Measurements from ENCODE around the gene MAP3K15.

GRCh38 chrX:19541196-19541595 is 25.9 kb upstream of the MAP3K15 start:
- TF ChIP-seq CTCF (conservative IDR thresholded peaks at IDR 0.05; ENCODE audit: low read depth, low read length) (no peak), EZH2 (IDR thresholded peaks at IDR 0.05; ENCODE audit: borderline replicate concordance, low read depth, low read length, poor library complexity, severe bottlenecking) (no peak)
